Activated naive CD8-positive, alpha-beta T cell treated with anti-CD3 and anti-CD28 coated beads, Interleukin-2, amount 50 U/mL, for 16 hours (primary cell): Measurements from ENCODE around the gene TRMT1L.
A peak's percentile ranks its signal among the peaks of the same experiment; 100 is the strongest.
"Not testable (repeated sequence)": the region's sequence is repeated elsewhere in the genome, so short reads cannot be mapped to it uniquely, and the experiment has no call there.

Experiments
- DNase-seq: peaks from one replicate; pipeline ENCODE4 v3.0.0-alpha.2; 2020; ENCODE audit warnings: low read depth, low spot score

TRMT1L gene, protein sequence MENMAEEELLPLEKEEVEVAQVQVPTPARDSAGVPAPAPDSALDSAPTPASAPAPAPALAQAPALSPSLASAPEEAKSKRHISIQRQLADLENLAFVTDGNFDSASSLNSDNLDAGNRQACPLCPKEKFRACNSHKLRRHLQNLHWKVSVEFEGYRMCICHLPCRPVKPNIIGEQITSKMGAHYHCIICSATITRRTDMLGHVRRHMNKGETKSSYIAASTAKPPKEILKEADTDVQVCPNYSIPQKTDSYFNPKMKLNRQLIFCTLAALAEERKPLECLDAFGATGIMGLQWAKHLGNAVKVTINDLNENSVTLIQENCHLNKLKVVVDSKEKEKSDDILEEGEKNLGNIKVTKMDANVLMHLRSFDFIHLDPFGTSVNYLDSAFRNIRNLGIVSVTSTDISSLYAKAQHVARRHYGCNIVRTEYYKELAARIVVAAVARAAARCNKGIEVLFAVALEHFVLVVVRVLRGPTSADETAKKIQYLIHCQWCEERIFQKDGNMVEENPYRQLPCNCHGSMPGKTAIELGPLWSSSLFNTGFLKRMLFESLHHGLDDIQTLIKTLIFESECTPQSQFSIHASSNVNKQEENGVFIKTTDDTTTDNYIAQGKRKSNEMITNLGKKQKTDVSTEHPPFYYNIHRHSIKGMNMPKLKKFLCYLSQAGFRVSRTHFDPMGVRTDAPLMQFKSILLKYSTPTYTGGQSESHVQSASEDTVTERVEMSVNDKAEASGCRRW

DNA sequence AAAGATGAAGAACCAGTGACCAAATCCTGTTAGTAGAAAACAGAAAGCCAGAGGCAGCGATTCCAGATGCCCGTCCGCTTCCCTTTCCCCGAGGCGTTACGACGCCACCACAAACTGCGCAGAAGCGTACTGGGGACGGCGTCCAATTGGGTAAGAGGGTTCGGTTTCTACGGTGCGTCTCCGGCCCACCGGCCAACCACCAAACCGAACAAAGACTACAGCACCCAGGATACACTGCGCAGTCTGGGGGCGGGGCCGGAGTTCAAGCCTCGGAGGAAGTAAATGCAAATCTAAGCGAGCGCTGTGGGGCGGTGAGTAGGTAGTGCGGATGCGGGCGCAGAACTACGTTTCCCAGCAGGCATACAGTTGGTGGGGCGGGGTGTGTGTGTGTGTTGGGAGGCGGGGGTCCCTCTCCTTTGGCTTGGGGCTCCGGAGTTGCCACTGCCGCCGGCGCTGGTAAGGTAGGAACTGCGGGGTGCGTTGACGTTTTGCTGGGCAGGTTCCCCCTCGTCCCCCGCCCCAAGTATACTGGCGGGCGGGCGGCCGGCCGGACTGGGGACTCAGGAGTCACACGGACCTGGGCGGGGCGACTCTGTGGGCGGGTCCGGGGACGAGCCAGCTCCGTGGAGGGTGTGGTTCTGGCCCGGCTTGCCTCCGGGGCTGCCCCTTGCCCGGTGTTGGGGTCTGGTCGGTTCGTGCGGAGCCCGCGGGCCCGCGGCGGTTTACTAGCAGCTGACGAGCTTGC lies at the start of gene TRMT1L, which contains the start of gene SWT1:
TRMT1L (minus strand) TSS at position 100 of the 745 bp plus-strand sequence. CDS start 241 bp downstream, outside the sequence.
SWT1 (plus strand) TSS at position 314 of the 745 bp plus-strand sequence. CDS start 3,675 bp downstream, outside the sequence.
- DNase-seq, result peak; percentile 99

GRCh38 chr1:185200889-185201288 lies 44.1 kb upstream of the TRMT1L start:
- no peak for DNase-seq

DNA sequence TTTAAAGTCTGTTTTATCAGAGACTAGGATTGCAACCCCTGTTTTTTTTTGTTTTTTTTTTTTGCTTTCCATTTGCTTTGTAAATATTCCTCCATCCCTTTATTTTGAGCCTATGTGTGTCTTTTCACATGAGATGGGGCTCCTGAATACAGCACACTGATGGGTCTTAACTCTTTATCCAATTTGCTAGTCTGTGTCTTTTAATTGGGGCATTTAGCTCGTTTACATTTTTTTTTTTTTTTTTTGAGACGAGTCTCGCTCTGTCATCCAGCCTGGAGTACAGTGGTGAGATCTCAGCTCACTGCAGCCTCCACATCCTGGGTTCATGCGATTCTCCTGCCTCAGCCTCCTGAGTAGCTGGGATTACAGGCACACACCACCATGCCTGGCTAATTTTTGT lies 42.0 kb upstream of the TRMT1L start:
- not testable (repeated sequence) for DNase-seq

DNA sequence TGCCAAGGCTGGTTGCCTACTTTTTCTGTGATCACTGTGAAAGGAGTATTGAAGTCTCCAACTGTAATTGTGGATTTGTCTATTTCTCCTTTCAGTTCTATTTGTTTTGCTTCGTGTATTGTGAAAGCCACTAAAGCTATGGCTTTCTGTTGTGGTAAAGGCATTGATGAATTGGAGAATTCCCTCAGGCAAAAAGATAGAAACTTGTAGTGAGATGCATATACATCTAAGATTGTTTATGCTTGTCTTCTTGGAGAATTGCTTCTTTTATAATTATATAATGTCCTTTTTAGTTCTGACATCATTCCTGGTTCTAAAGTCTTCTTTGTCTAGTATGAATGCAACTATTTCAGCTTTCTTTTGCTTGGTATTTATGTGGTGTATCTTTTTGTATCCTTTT lies 37.0 kb upstream of the TRMT1L start:
- DNase-seq, result no peak

GRCh38 chr1:185170291-185170848 lies 13.6 kb upstream of the TRMT1L start:
- no peak for DNase-seq

- DNase-seq, result no peak
These were observed 9.4 kb upstream of the TRMT1L start for GRCh38 chr1:185166106-185166505.

GRCh38 chr1:185162491-185162890 lies 5.7 kb upstream of the TRMT1L start:
- no peak for DNase-seq

- DNase-seq, result no peak
These were observed 3.2 kb upstream of the TRMT1L start for GRCh38 chr1:185159966-185160365.

DNA sequence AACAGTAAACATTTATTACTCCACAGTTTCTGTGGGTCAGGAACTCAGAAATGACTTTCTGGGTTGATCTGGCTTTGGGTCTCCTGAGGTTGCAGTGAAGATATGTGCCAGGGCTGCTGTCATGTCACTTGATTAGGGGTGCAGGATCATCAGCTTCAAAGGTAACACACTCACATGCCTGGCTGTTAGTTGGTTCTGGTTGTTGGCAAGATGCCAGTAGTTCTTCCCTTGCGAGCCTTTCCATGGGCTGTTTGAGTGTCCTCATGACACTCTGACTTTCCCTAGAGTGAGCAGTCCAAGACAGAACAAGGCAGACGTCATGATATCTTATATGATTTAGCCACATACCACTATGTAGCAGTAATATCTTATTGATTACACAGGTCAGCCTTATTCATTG lies 2.0 kb upstream of the TRMT1L start:
- no peak for DNase-seq

DNA sequence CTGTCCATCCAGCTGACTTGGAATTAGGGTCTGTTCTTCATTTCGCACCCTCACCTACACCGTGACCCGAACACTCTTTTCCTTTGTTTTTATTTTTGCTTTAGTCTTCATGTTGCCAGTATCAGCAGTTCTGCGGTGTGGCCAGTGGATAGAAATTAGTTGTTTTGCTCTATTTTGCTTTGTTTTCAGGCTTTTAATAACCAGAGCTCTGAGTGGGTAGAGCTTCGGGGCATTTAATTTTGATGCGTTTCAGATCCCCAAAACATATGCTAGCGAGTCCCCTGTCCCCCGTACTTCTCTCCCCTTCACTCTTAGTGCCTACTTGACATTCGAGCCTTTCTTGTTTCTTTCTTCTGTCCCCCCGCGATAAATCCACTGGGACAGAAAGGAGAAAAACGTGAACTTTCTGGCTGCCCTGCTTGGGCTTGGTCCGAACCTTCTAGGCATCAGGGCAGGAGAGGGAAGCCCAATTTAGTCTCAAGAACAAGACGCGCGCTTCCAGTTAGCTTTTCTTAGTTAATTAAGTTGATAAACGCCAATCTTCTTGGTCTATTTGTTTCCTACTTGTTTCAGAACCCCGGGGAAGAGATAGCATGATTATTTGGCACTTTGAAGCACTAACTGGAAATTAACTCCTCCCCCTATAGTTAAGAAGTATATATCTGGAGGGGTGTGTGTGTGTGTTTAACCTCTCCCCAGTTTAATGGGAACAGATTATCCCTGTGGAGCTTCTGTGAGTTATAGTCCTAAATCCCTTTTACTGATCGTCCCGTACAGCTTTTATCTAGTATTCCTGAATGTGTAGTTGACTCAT lies 1.1 kb upstream of the TRMT1L start:
- DNase-seq, result no peak

DNA sequence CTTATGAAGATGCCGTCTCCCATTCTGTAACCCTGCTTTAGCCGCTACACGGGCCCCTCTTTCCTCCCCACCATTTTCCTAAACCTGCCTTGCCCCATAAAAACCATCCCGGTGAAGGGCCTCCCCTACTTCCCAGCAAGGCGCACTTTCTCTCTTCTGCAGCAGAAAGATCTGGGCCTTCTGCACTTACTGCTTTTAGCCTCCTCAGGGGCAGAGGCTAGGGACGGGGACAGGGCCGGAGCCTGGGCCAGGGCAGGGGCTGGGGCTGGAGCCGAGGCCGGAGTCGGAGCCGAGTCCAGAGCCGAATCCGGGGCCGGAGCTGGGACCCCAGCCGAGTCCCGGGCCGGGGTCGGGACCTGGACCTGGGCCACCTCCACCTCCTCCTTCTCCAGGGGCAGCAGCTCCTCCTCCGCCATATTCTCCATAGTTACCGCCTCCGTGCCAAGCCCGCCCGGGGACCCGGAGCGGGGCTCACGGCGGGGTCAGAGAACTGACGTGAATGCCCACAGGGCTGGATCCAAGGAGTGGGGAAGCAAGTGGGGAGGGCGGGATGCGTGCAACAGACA lies 382 bp downstream of the TRMT1L start:
- no peak for DNase-seq

- DNase-seq, result no peak
These were observed 1.0 kb downstream of the TRMT1L start for GRCh38 chr1:185155600-185156287.

- no peak for DNase-seq
These were observed 1.7 kb downstream of the TRMT1L start for GRCh38 chr1:185154912-185155513.

- no peak for DNase-seq
These were observed 4.5 kb downstream of the TRMT1L start for GRCh38 chr1:185152187-185152767.

- DNase-seq, result no peak
These were observed 5.5 kb downstream of the TRMT1L start for GRCh38 chr1:185151215-185151614.

GRCh38 chr1:185144233-185144632 lies 12.5 kb downstream of the TRMT1L start:
- DNase-seq, result no peak

DNA sequence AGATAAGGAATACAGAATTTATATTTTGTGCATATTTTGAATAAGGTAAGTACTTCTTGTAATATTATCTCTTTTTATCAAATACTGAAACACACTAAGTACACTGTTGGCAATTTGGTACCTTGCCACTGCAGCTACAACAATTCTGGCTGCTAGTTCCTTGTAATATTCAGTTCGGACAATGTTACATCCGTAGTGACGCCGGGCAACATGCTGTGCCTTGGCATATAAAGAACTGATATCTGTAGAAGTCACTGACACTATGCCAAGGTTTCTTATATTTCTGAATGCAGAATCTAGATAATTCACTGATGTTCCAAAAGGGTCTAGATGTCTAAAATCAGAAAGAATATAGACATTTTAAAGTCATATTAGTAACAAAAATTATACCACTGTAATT lies 17.5 kb downstream of the TRMT1L start:
- no peak for DNase-seq

- DNase-seq, result no peak
These were observed 18.7 kb downstream of the TRMT1L start for GRCh38 chr1:185137896-185138545.

GRCh38 chr1:185132534-185132933 lies 24.2 kb downstream of the TRMT1L start:
- no peak for DNase-seq
